Cardiac muscle cell (in vitro differentiated cells and primary cell): ENCODE measurements around the gene TXNDC9. TPM values are rescaled to one million over a fixed set of nuclear protein-coding genes. Genes with fewer than 3 reads are reported as not detected.

ENCODE experiments used
- DNase-seq, 2 donors: peaks; one replicate each; pipeline versions ENCODE4 v3.0.0 to v3.0.0-alpha.2; 2010 to 2017; ENCODE audit warnings: low read depth in 1 of 2, low spot score in 1 of 2
- H3K27ac ChIP-seq: fragments of 200-600 bp; sonication (generic); 2 replicates; pipeline ENCODE4 v1.5.1; 2016
- H3K27me3 ChIP-seq: fragments of 200-600 bp; sonication (generic); 2 replicates; pipeline ENCODE4 v1.6.0; 2016; ENCODE audit warnings: control low read depth
- H3K36me3 ChIP-seq: fragments of 200-600 bp; sonication (generic); 2 replicates; pipeline ENCODE4 v1.5.1; 2016; ENCODE audit warnings: control low read depth
- H3K4me1 ChIP-seq: fragments of 200-600 bp; sonication (generic); 2 replicates; pipeline ENCODE4 v1.8.1; 2017; ENCODE audit warnings: low read depth, mild to moderate bottlenecking, mixed run types
- H3K4me3 ChIP-seq: fragments of 200-600 bp; sonication (generic); 2 replicates; pipeline ENCODE4 v1.5.1; 2016; ENCODE audit warnings: mild to moderate bottlenecking
- H3K9me3 ChIP-seq: fragments of 200-600 bp; sonication (generic); 2 replicates; pipeline ENCODE4 v1.5.1; 2017; ENCODE audit warnings: low read depth, mild to moderate bottlenecking, control low read depth
- polyA plus RNA-seq: library from polyadenylated mRNA; unstranded; fragments of >200 nt; fragmentation: Nextera tagmentation; extraction: Ambion mirVana; gene quantifications from 2 replicates; pipeline ENCODE4 v1.2.1, GENCODE V29; 2016
- total RNA-seq: library from RNA; depleted of rRNA; stranded (reverse); fragments of >200 nt; gene quantifications from 2 replicates; pipeline ENCODE4 v1.2.3, GENCODE V29; 2016
- TF ChIP-seq, protein P1 (sequence below): IDR thresholded peaks from 2 replicates; pipeline ENCODE4 v1.5.1; 2012; ENCODE audit warnings: low read depth, mild to moderate bottlenecking, low read length

TXNDC9 gene, protein sequence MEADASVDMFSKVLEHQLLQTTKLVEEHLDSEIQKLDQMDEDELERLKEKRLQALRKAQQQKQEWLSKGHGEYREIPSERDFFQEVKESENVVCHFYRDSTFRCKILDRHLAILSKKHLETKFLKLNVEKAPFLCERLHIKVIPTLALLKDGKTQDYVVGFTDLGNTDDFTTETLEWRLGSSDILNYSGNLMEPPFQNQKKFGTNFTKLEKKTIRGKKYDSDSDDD
- total RNA-seq = 24.2 and 27.5 TPM in 2 replicates
- polyA plus RNA-seq = 29.9 and 40.0 TPM in 2 replicates

GRCh38 chr2:99335911-99336803 is at the start of gene TXNDC9:
TXNDC9 (minus strand) TSS chr2:99336333; CDS start chr2:99333210, 3,123 bp downstream.
- TF ChIP-seq, protein P1, sequence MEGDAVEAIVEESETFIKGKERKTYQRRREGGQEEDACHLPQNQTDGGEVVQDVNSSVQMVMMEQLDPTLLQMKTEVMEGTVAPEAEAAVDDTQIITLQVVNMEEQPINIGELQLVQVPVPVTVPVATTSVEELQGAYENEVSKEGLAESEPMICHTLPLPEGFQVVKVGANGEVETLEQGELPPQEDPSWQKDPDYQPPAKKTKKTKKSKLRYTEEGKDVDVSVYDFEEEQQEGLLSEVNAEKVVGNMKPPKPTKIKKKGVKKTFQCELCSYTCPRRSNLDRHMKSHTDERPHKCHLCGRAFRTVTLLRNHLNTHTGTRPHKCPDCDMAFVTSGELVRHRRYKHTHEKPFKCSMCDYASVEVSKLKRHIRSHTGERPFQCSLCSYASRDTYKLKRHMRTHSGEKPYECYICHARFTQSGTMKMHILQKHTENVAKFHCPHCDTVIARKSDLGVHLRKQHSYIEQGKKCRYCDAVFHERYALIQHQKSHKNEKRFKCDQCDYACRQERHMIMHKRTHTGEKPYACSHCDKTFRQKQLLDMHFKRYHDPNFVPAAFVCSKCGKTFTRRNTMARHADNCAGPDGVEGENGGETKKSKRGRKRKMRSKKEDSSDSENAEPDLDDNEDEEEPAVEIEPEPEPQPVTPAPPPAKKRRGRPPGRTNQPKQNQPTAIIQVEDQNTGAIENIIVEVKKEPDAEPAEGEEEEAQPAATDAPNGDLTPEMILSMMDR = no peak
- no peaks in the 10 kb centered on the region for H3K9me3 ChIP-seq
- H3K27ac ChIP-seq = peak within 1 kb of the TSS; percentile 89
- peak within 1 kb of the TSS; percentile 94 for H3K4me3 ChIP-seq
- peaks cover 17% of the 10 kb centered on the region for H3K4me1 ChIP-seq
- peaks cover 15% of the 10 kb centered on the region for H3K36me3 ChIP-seq
- H3K27me3 ChIP-seq = no peaks in the 10 kb centered on the region
- peak; percentile 100 for DNase-seq

DNA sequence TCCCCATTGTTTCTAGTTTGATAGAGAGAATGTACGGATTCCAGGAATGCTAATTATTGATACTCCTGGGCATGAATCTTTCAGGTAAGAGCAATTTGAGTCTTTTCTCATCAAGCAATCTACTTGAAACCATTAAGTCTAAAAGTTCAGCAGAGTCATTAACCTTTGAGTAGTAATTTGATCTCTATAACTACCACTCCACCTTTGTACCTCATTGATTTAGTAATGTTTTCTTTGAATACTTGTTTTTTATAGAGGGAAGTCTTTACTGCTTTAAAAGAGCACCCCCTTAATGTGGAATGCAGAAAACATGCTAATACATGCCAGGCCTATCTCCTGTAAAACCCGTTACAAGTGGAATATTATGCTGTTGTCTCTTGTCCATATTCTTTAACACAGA is 46.0 kb upstream of the TXNDC9 start:
- H3K27ac ChIP-seq = no peak overlapping the region
- H3K27me3 ChIP-seq = no peaks in the 10 kb centered on the region
- no peaks in the 10 kb centered on the region for H3K9me3 ChIP-seq
- no peak overlapping the region for H3K4me3 ChIP-seq
- peaks cover 52% of the 10 kb centered on the region for H3K36me3 ChIP-seq
- H3K4me1 ChIP-seq = no peaks in the 10 kb centered on the region
- DNase-seq = no peak
- TF ChIP-seq, protein P1 = no peak

- H3K4me1 ChIP-seq = no peaks in the 10 kb centered on the region
- TF ChIP-seq, protein P1 = no peak
- H3K27ac ChIP-seq = no peak overlapping the region
- H3K27me3 ChIP-seq = no peaks in the 10 kb centered on the region
- no peak for DNase-seq
- H3K4me3 ChIP-seq = no peak overlapping the region
- no peaks in the 10 kb centered on the region for H3K9me3 ChIP-seq
- H3K36me3 ChIP-seq = peaks cover 64% of the 10 kb centered on the region
These were observed 44.4 kb upstream of the TXNDC9 start for GRCh38 chr2:99380376-99381010.

GRCh38 chr2:99377879-99378278 is 41.7 kb upstream of the TXNDC9 start:
- H3K9me3 ChIP-seq = no peaks in the 10 kb centered on the region
- H3K27ac ChIP-seq = no peak overlapping the region
- H3K4me1 ChIP-seq = no peaks in the 10 kb centered on the region
- TF ChIP-seq, protein P1 = no peak
- H3K36me3 ChIP-seq = peaks cover 70% of the 10 kb centered on the region
- DNase-seq = no peak
- no peak overlapping the region for H3K4me3 ChIP-seq
- no peaks in the 10 kb centered on the region for H3K27me3 ChIP-seq

DNA sequence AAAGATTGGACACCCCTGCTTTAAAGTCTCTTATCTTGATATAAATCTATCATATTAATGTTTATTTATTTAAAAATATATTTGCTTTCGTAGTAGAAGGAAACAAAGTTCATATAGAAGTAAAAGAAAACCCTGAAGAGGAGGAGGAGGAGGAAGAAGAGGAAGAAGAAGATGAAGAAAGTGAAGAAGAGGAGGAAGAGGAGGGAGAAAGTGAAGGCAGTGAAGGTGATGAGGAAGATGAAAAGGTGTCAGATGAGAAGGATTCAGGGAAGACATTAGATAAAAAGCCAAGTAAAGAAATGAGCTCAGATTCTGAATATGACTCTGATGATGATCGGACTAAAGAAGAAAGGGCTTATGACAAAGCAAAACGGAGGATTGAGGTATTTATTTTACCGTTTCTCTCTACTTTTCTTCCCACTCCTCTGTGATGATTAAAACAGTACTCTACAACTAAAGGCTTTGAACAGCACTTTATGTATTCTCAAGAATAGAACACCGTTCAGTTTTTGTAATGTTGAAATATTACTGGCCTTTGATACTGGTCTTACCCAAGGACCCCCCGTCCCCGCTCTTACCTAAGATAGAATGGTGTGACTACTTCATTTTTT is 40.2 kb upstream of the TXNDC9 start:
- TF ChIP-seq, protein P1 = no peak
- no peak overlapping the region for H3K27ac ChIP-seq
- H3K27me3 ChIP-seq = no peaks in the 10 kb centered on the region
- no peaks in the 10 kb centered on the region for H3K9me3 ChIP-seq
- H3K4me1 ChIP-seq = no peaks in the 10 kb centered on the region
- no peak for DNase-seq
- peaks cover 70% of the 10 kb centered on the region for H3K36me3 ChIP-seq
- no peak overlapping the region for H3K4me3 ChIP-seq
